SK-N-SH treated with all-trans-retinoic acid at 6 μM for 48 hours (cell line): Measurements from ENCODE around the gene CYP2W1.

ENCODE experiments used
- ARNTL ChIP-seq: fragments of 450-650 bp; formaldehyde crosslinking; IDR thresholded peaks from 2 replicates; pipeline ENCODE4 v1.5.0; 2020; ENCODE audit warnings: low read depth, mild to moderate bottlenecking, moderate library complexity, borderline replicate concordance
- BACH2 ChIP-seq: fragments of 250-450 bp; sonication (Bioruptor Pico); IDR thresholded peaks from 2 replicates; pipeline ENCODE4 v1.9.0; 2021; ENCODE audit warnings: mild to moderate bottlenecking, borderline replicate concordance
- ISL1 ChIP-seq: fragments of 250-450 bp; sonication (Bioruptor Pico); IDR thresholded peaks from 2 replicates; pipeline ENCODE4 v2.1.2; 2022; ENCODE audit warnings: mild to moderate bottlenecking, moderate library complexity
- OSR1 ChIP-seq: fragments of 250-450 bp; sonication (Bioruptor Pico); IDR thresholded peaks from 2 replicates; pipeline ENCODE4 v1.8.0; 2022; ENCODE audit warnings: moderate library complexity, mild to moderate bottlenecking, inconsistent platforms
- PPARA ChIP-seq: fragments of 250-450 bp; sonication (Bioruptor Pico); IDR thresholded peaks from 2 replicates; pipeline ENCODE4 v1.5.0; 2020; ENCODE audit warnings: mild to moderate bottlenecking, borderline replicate concordance
- RARB ChIP-seq: fragments of 250-450 bp; sonication (Bioruptor Pico); IDR thresholded peaks from 2 replicates; pipeline ENCODE4 v1.8.0; 2021; ENCODE audit warnings: mild to moderate bottlenecking, moderate library complexity
- ZC3H10 ChIP-seq: fragments of 250-450 bp; sonication (Bioruptor Pico); IDR thresholded peaks from 2 replicates; pipeline ENCODE4 v1.5.1; 2021; ENCODE audit warnings: mild to moderate bottlenecking, moderate library complexity
- ZFP30 ChIP-seq: fragments of 450-650 bp; formaldehyde crosslinking; IDR thresholded peaks from 2 replicates; pipeline ENCODE4 v1.5.0; 2022; ENCODE audit warnings: mild to moderate bottlenecking, moderate library complexity
- ZNF565 ChIP-seq: fragments of 450-650 bp; formaldehyde crosslinking; conservative IDR thresholded peaks from 2 replicates; pipeline ENCODE4 v1.5.0; 2020; ENCODE audit warnings: low read depth, mild to moderate bottlenecking, moderate library complexity
- ZNF8 ChIP-seq: fragments of 450-650 bp; formaldehyde crosslinking; IDR thresholded peaks from 2 replicates; pipeline ENCODE4 v1.5.0; 2020; ENCODE audit warnings: mild to moderate bottlenecking, moderate library complexity

- TF ChIP-seq ZFP30 (no peak), BACH2 (CRISPR knock-in tag) (no peak), ARNTL (CRISPR knock-in tag) (no peak), PPARA (no peak), ZNF565 (CRISPR knock-in tag) (no peak), RARB (no peak), ZNF8 (CRISPR knock-in tag) (no peak), OSR1 (no peak), ZC3H10 (CRISPR knock-in tag) (no peak), ISL1 (CRISPR knock-in tag) (no peak)
Observed at GRCh38 chr7:1029637-1030443, 46.9 kb downstream of the CYP2W1 start.
